Measurements from ENCODE around the gene ZNF22.

DNA sequence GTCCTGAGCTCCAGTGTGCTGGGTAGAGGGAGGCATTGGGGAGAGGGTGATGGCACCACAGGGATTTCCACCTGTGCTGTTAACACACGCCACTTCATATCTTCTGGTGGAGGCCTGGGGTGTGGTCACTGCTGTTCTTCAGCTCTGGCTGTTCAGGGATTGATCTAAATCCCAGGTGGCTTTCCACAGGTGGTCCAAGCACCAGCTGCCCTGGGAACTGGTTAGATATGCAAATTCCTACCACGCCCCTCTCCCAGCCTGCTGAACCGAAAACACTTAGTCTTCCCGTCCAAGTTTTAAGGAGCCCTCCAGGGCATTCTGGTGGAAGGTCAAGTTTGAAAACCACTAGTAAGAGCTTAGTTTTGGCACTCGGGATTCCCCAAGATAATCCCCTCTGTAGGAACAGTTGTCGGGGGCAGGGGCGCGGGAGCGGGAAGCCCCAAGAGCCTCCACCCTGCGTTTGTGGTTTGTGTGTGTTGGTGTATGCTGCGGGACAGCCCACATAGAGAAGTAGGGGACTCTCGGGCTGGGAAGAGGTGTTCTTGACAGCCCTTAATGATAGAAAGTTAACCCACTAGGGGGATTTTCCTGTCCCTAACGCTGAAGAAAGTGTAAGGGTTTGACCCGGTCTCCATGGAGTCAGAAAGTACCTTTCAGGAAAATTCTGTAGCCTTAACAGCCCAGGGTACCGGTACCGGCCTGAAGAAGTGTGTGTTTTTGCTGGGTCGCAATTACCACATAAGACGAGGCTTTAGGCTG is 27.2 kb upstream of the ZNF22 start:
- TF ChIP-seq CTCF (conservative IDR thresholded peaks at IDR 0.05 in 1 of 2, IDR thresholded peaks at IDR 0.05 in 1 of 2; ENCODE audit: extremely low read depth in 1 of 2, insufficient read depth in 1 of 2, low read depth in 1 of 2, low read length in 2 of 2) (no peak), EZH2 (IDR thresholded peaks at IDR 0.05; ENCODE audit: borderline replicate concordance, low read length) (no peak)
